Breast epithelium (tissue), 4 donors: ENCODE data around the gene TBC1D30. TPM values are rescaled to one million over a fixed set of nuclear protein-coding genes. Genes with fewer than 3 reads are reported as not detected.

Source experiments
- DNase-seq, 2 donors: peaks; one replicate each; pipeline ENCODE4 v3.0.0-alpha.2; 2019; ENCODE audit warnings: low spot score in 2 of 2
- H3K27ac ChIP-seq, 2 donors: fragments of 200-600 bp; sonication (generic) in 1 of 2; one replicate each; pipeline ENCODE4 v1.5.1; 2016 to 2019; ENCODE audit warnings: mild to moderate bottlenecking in 1 of 2
- H3K27me3 ChIP-seq, 2 donors: fragments of 200-600 bp; sonication (generic) in 1 of 2; one replicate each; pipeline versions ENCODE4 v1.5.1 to v1.6.0; 2017 to 2019; ENCODE audit warnings: control low read depth in 1 of 2, mild to moderate bottlenecking in 1 of 2
- H3K36me3 ChIP-seq: fragments of 200-600 bp; one replicate; pipeline ENCODE4 v1.5.1; 2019
- H3K4me1 ChIP-seq, 2 donors: fragments of 200-600 bp; sonication (generic); one replicate each; pipeline ENCODE4 v1.5.1; 2016 to 2019; ENCODE audit warnings: control low read depth in 1 of 2
- H3K4me3 ChIP-seq, 3 donors: fragments of 200-600 bp; sonication (generic); 1 replicate in 2 of 3; 2 replicates in 1 of 3; pipeline ENCODE4 v1.5.1; 2016 to 2019; ENCODE audit warnings: mild to moderate bottlenecking in 3 of 3, moderate library complexity in 2 of 3
- H3K9me3 ChIP-seq, 2 donors: fragments of 200-600 bp; sonication (generic) in 1 of 2; one replicate each; pipeline ENCODE4 v1.5.1; 2016 to 2019; ENCODE audit warnings: control low read depth in 1 of 2
- POLR2A ChIP-seq: fragments of 450-650 bp; IDR thresholded peaks from one replicate; pipeline ENCODE4 v1.6.1; 2016; ENCODE audit warnings: antibody characterized with exemption, mild to moderate bottlenecking, moderate library complexity
- POLR2AphosphoS5 ChIP-seq, 3 donors: sonication (generic); formaldehyde crosslinking; IDR thresholded peaks; one replicate each; pipeline ENCODE4 v1.6.1; 2017; ENCODE audit warnings: antibody characterized with exemption in 3 of 3
- intact Hi-C: fragments of 100-400 bp; cut with DNase I; formaldehyde crosslinking; loops from one replicate; pipeline ENCODE4 v1.15.1; 2023; ENCODE audit warnings: low total_unique reads
- total RNA-seq, 3 donors: library from RNA; depleted of rRNA; stranded (reverse); fragments of >200 nt; gene quantifications; one replicate each; pipeline ENCODE4 v1.1.0, GENCODE V29; 2016
- TF ChIP-seq, protein P1 (sequence below), 3 donors: fragments of 450-650 bp; IDR thresholded peaks; one replicate each; pipeline ENCODE4 v1.5.1; 2016 to 2017; ENCODE audit warnings: antibody characterized with exemption in 3 of 3, mild to moderate bottlenecking in 3 of 3, moderate library complexity in 3 of 3

The TBC1D30 gene
- total RNA-seq, 3 donors from 2014 or later: 3.2 to 16.4 (median 11.9) TPM

DNA sequence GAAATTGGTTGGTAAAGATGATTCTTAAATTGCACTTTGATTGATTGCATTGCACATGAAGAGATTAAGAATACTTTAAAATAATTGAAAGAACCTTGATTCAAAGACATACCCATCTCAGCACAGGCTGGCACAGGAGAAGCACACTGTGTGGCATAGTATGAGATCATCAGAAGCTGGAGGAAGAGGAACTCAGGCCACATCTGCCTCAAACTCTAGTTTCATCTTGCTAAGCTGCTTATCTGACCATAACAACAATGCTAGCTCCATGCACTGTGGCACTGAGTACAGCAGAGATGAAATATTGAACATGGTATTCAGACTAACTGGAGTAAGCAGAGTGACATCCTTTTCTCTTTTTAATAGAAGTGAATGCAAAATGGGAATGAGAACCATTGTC, 99.1 kb downstream of the TBC1D30 start:
- Histone ChIP-seq H3K9me3 (no peaks in the 10 kb centered on the region), H3K36me3 (no peaks in the 10 kb centered on the region), H3K27ac (no peak overlapping the region), H3K4me1 (no peaks in the 10 kb centered on the region), H3K27me3 (no peaks in the 10 kb centered on the region), H3K4me3 (no peak overlapping the region)
- no peak for DNase-seq
- no peak for TF ChIP-seq POLR2AphosphoS5 (IDR thresholded peaks at IDR 0.05)
- TF ChIP-seq POLR2A: no peak
- TF ChIP-seq, protein P1, sequence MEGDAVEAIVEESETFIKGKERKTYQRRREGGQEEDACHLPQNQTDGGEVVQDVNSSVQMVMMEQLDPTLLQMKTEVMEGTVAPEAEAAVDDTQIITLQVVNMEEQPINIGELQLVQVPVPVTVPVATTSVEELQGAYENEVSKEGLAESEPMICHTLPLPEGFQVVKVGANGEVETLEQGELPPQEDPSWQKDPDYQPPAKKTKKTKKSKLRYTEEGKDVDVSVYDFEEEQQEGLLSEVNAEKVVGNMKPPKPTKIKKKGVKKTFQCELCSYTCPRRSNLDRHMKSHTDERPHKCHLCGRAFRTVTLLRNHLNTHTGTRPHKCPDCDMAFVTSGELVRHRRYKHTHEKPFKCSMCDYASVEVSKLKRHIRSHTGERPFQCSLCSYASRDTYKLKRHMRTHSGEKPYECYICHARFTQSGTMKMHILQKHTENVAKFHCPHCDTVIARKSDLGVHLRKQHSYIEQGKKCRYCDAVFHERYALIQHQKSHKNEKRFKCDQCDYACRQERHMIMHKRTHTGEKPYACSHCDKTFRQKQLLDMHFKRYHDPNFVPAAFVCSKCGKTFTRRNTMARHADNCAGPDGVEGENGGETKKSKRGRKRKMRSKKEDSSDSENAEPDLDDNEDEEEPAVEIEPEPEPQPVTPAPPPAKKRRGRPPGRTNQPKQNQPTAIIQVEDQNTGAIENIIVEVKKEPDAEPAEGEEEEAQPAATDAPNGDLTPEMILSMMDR (IDR thresholded peaks at IDR 0.05): no peak
- intact Hi-C loops: no loop called here

Other genes starting within 250 kb of the TBC1D30 start
- gene RASSF3, start 214.2 kb upstream of the TBC1D30 start, total RNA-seq: 10 to 100 TPM; 23.4 to 28.4 (median 24.6) TPM
- 100 to 1,000 TPM in 1 of 3 donors, 10 to 100 TPM in 2; 94.4 to 250 (median 98.6) TPM for gene GNS, start 65.2 kb upstream of the TBC1D30 start, total RNA-seq